CD14-positive monocyte (primary cell): Measurements from ENCODE around the gene ZNF385A. TPM values are rescaled to one million over a fixed set of nuclear protein-coding genes. Genes with fewer than 3 reads are reported as not detected.

Experiments
- DNase-seq, 3 donors: peaks; one replicate each; pipeline ENCODE4 v3.0.0-alpha.2; 2011 to 2022
- H2AFZ ChIP-seq: 2 replicates; pipeline ENCODE4 v1.6.0; 2012; ENCODE audit warnings: mild to moderate bottlenecking, low read depth, low read length, inconsistent platforms; ENCODE audit not compliant: insufficient read depth, poor library complexity, severe bottlenecking
- H3K27ac ChIP-seq, 2 donors: 1 replicate in 1 of 2; 2 replicates in 1 of 2; pipeline ENCODE4 v1.5.1; 2012 to 2013; ENCODE audit warnings: low read length in 2 of 2, control low read depth in 1 of 2, inconsistent platforms in 1 of 2, low read depth in 1 of 2, mild to moderate bottlenecking in 1 of 2
- H3K27me3 ChIP-seq, 2 donors: one replicate each; pipeline versions ENCODE4 v1.6.0 to v1.6.1; 2011 to 2013; ENCODE audit warnings: low read length in 2 of 2; ENCODE audit not compliant: control insufficient read depth in 2 of 2, insufficient read depth in 2 of 2
- H3K36me3 ChIP-seq, 2 donors: replicated peaks in 1 of 2; 1 replicate in 1 of 2; 2 replicates in 1 of 2; pipeline versions ENCODE4 v1.5.1 to v1.6.1; 2012 to 2013; ENCODE audit warnings: low read length in 2 of 2, control low read depth in 1 of 2, inconsistent platforms in 1 of 2, mild to moderate bottlenecking in 1 of 2; ENCODE audit not compliant: insufficient read depth in 2 of 2, control insufficient read depth in 1 of 2
- H3K4me1 ChIP-seq, 2 donors: 1 replicate in 1 of 2; 2 replicates in 1 of 2; pipeline versions ENCODE4 v1.5.1 to v1.6.1; 2012 to 2013; ENCODE audit warnings: low read length in 2 of 2, control low read depth in 1 of 2, inconsistent platforms in 1 of 2, mild to moderate bottlenecking in 1 of 2, moderate library complexity in 1 of 2; ENCODE audit not compliant: insufficient read depth in 2 of 2, control insufficient read depth in 1 of 2
- H3K4me2 ChIP-seq: replicated peaks from 2 replicates; pipeline ENCODE3; 2012; ENCODE audit warnings: low read length, moderate library complexity, mild to moderate bottlenecking; ENCODE audit not compliant: poor library complexity, severe bottlenecking; ENCODE audit errors: extremely low read depth
- H3K4me3 ChIP-seq, 3 experiments: fragments of 200-600 bp in 1 of 3; sonication (generic) in 1 of 3; replicated peaks in 1 of 3; 1 replicate in 2 of 3; 2 replicates in 1 of 3; pipeline ENCODE4 v1.5.1; 2011 to 2013; ENCODE audit warnings: low read length in 3 of 3, mild to moderate bottlenecking in 3 of 3, control low read depth in 2 of 3, low read depth in 2 of 3, inconsistent platforms in 1 of 3, moderate library complexity in 1 of 3
- H3K79me2 ChIP-seq: 2 replicates; pipeline ENCODE4 v1.6.0; 2012; ENCODE audit warnings: mild to moderate bottlenecking, control low read depth, inconsistent platforms, low read length, moderate library complexity; ENCODE audit not compliant: insufficient read depth
- H3K9ac ChIP-seq: 2 replicates; pipeline ENCODE4 v1.6.0; 2017; ENCODE audit warnings: low read length, mild to moderate bottlenecking; ENCODE audit not compliant: insufficient read depth, poor library complexity, severe bottlenecking
- H3K9me3 ChIP-seq, 2 donors: replicated peaks in 1 of 2; 1 replicate in 1 of 2; 2 replicates in 1 of 2; pipeline versions ENCODE4 v1.5.1 to v1.6.1; 2012 to 2013; ENCODE audit warnings: low read length in 2 of 2, control low read depth in 1 of 2; ENCODE audit not compliant: control insufficient read depth in 1 of 2, insufficient read depth in 1 of 2
- H4K20me1 ChIP-seq: 2 replicates; pipeline ENCODE4 v1.6.0; 2012; ENCODE audit warnings: mild to moderate bottlenecking, low read length, control low read depth, moderate library complexity; ENCODE audit not compliant: insufficient read depth
- H3K27ac Mint-ChIP-seq, 7 donors: one replicate each; pipeline ENCODE4 v1.8.0; 2020; ENCODE audit warnings: mild to moderate bottlenecking in 7 of 7, mixed read lengths in 7 of 7, moderate library complexity in 6 of 7, inconsistent platforms in 2 of 7
- H3K27me3 Mint-ChIP-seq, 3 donors: one replicate each; pipeline ENCODE4 v1.8.0; 2021 to 2022; ENCODE audit warnings: low read depth in 3 of 3, mild to moderate bottlenecking in 3 of 3, mixed read lengths in 3 of 3, moderate library complexity in 3 of 3, inconsistent platforms in 1 of 3
- H3K36me3 Mint-ChIP-seq, 2 donors: one replicate each; pipeline ENCODE4 v1.8.0; 2020; ENCODE audit warnings: mixed read lengths in 2 of 2, inconsistent platforms in 1 of 2, mild to moderate bottlenecking in 1 of 2
- H3K4me1 Mint-ChIP-seq: one replicate; pipeline ENCODE4 v1.8.0; 2020; ENCODE audit warnings: mild to moderate bottlenecking, mixed read lengths
- H3K4me3 Mint-ChIP-seq, 2 donors: one replicate each; pipeline ENCODE4 v1.8.0; 2020; ENCODE audit warnings: mild to moderate bottlenecking in 2 of 2, mixed read lengths in 2 of 2, moderate library complexity in 1 of 2
- H3K9me3 Mint-ChIP-seq, 7 donors: one replicate each; pipeline ENCODE4 v1.8.0; 2020 to 2022; ENCODE audit warnings: mixed read lengths in 7 of 7, mild to moderate bottlenecking in 6 of 7, moderate library complexity in 6 of 7, inconsistent platforms in 2 of 7
- WGBS: methylation state at CpG from one replicate; pipeline ENCODE4 v1.1.5; 2013; ENCODE audit warnings: missing lambda C conversion rate; ENCODE audit not compliant: insufficient coverage; 5-methylcytosine and 5-hydroxymethylcytosine counted together
- intact Hi-C, 2 donors: fragments of 100-400 bp; cut with micrococcal nuclease; formaldehyde crosslinking; loops; one replicate each; pipeline versions ENCODE4 v1.15.0 to v1.15.1; 2023
- polyA plus RNA-seq, 3 donors: library from polyadenylated mRNA; depleted of rRNA in 1 of 3; unstranded in 2 of 3; stranded (reverse) in 1 of 3; fragments of 300-500 nt in 2 of 3; fragments of >200 nt in 1 of 3; fragmentation: Illumina TruSeq in 2 of 3; gene quantifications; 1 replicate in 2 of 3; 2 replicates in 1 of 3; pipeline ENCODE4 v1.2.3, GENCODE V29; 2012 to 2021
- TF ChIP-seq, protein P1 (sequence below): fragments of 200-600 bp; IDR thresholded peaks from one replicate; pipeline ENCODE4 v1.8.0; 2022; ENCODE audit warnings: antibody characterized with exemption, mild to moderate bottlenecking

The ZNF385A gene
- polyA plus RNA-seq, 3 donors, result 53.9 to 97.6 (median 78.3) TPM

DNA sequence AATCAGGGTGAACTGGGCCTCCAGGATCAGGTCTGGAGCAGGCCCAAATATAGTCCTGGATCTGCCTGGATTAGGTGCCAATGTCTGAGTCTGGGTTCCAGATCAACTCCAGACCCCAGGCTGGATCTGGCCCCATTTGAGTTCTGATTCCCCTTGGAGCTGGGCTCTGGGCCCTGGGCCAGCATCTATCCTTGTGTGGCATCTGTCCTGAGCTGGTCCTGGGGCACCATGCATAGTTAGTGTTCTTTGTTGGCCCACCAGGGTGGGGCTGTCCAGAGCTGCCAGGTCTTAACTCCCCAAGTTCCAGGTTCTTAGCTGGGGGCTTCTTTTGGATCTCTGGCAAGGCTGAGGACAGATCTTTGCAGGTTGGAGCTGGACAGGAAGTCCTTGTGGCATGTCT, 11.0 kb upstream of the ZNF385A start:
- H3K4me1 ChIP-seq, result peaks cover 44 to 52% of the 10 kb centered on the region in 2 donors
- no peak overlapping the region for H3K4me3 Mint-ChIP-seq

DNA sequence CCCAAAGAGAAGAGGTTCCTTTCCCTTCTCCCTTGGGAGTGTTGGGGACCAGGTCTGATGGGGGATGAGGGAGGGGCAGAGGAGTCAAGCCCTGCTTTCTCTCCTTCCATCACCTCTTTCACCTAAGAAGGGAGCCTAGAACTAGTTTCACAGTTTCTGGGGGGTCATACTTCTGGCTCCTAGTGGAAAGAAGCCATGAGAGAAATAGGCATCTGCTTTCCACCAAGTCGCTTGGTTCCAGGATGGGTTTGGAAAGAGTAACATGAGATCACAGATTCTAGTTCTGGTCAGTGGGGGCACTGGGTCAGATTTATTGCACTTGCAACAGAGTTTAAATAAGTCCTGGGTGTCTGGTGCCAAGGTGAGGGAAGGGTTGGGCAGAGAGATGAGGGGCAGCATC, 10.5 kb upstream of the ZNF385A start:
- peaks cover 29% of the 10 kb centered on the region for H3K79me2 ChIP-seq
- intact Hi-C loops, result loop anchor here in 1 of 2 donors (5.0 kb wide), 1 partner anchor 102 kb away; the partner anchor contains the start of gene NCKAP1L
- H3K4me2 ChIP-seq, result no peak overlapping the region
- TF ChIP-seq, protein P1, sequence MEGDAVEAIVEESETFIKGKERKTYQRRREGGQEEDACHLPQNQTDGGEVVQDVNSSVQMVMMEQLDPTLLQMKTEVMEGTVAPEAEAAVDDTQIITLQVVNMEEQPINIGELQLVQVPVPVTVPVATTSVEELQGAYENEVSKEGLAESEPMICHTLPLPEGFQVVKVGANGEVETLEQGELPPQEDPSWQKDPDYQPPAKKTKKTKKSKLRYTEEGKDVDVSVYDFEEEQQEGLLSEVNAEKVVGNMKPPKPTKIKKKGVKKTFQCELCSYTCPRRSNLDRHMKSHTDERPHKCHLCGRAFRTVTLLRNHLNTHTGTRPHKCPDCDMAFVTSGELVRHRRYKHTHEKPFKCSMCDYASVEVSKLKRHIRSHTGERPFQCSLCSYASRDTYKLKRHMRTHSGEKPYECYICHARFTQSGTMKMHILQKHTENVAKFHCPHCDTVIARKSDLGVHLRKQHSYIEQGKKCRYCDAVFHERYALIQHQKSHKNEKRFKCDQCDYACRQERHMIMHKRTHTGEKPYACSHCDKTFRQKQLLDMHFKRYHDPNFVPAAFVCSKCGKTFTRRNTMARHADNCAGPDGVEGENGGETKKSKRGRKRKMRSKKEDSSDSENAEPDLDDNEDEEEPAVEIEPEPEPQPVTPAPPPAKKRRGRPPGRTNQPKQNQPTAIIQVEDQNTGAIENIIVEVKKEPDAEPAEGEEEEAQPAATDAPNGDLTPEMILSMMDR, result no peak
- H3K9ac ChIP-seq, result no peak overlapping the region
- H3K27ac Mint-ChIP-seq, result peak overlapping the region; percentile 71 to 98 (median 97)
- no peak overlapping the region for H3K4me3 Mint-ChIP-seq
- peak overlapping the region in 1 of 2 donors; percentile 92 for H3K27ac ChIP-seq
- peaks cover 62 to 81% of the 10 kb centered on the region in 2 donors for H3K36me3 Mint-ChIP-seq
- no peaks in the 10 kb centered on the region for H3K27me3 ChIP-seq
- H3K9me3 Mint-ChIP-seq, result peaks cover 0 to 2% (median 0%) of the 10 kb centered on the region in 7 donors
- H2AFZ ChIP-seq, result no peak overlapping the region
- H3K4me3 ChIP-seq, result no peak overlapping the region
- no peaks in the 10 kb centered on the region for H3K9me3 ChIP-seq
- WGBS, result 92% methylated on average over 1 of the region's 1 CpG
- no peaks in the 10 kb centered on the region for H3K27me3 Mint-ChIP-seq
- no peak for DNase-seq
- H3K4me1 Mint-ChIP-seq, result peaks cover 46% of the 10 kb centered on the region
- peaks cover 50 to 58% of the 10 kb centered on the region in 2 donors for H3K4me1 ChIP-seq
- H4K20me1 ChIP-seq, result peaks cover 52% of the 10 kb centered on the region
- H3K36me3 ChIP-seq, result peaks cover 52 to 57% of the 10 kb centered on the region in 2 donors

More for the DNA sequence above, 11.0 kb upstream of the ZNF385A start:
- H3K9me3 Mint-ChIP-seq, result peaks cover 0 to 2% (median 0%) of the 10 kb centered on the region in 7 donors
- H3K36me3 Mint-ChIP-seq, result peaks cover 67 to 86% of the 10 kb centered on the region in 2 donors
- Histone ChIP-seq H3K9me3 (no peaks in the 10 kb centered on the region), H2AFZ (no peak overlapping the region), H3K27me3 (no peaks in the 10 kb centered on the region), H3K36me3 (peaks cover 57 to 62% of the 10 kb centered on the region in 2 donors), H3K4me3 (no peak overlapping the region), H3K79me2 (peaks cover 29% of the 10 kb centered on the region), H4K20me1 (peaks cover 58% of the 10 kb centered on the region), H3K9ac (no peak overlapping the region), H3K27ac (peak overlapping the region in 1 of 2 donors; percentile 92), H3K4me2 (no peak overlapping the region)
- TF ChIP-seq, protein P1, result no peak
- H3K27ac Mint-ChIP-seq, result peak overlapping the region in 6 of 7 donors; percentile 43 to 98 (median 64)
- DNase-seq, result no peak
- no peaks in the 10 kb centered on the region for H3K27me3 Mint-ChIP-seq
- intact Hi-C loops, result no loop called here
- H3K4me1 Mint-ChIP-seq, result peaks cover 41% of the 10 kb centered on the region
